GM12892 (cell line): ENCODE results near the gene SCAMP2.

ENCODE experiments used
- POLR2A ChIP-seq: IDR thresholded peaks from 2 replicates; pipeline ENCODE4 v1.6.1; 2011; ENCODE audit warnings: low read depth, low read length, control low read depth
- POLR2AphosphoS5 ChIP-seq: IDR thresholded peaks from 2 replicates; pipeline ENCODE4 v1.6.1; 2011; ENCODE audit warnings: low read depth, low read length, control low read depth
- TAF1 ChIP-seq: IDR thresholded peaks from 2 replicates; pipeline ENCODE4 v1.6.1; 2011; ENCODE audit warnings: low read depth, mild to moderate bottlenecking, control low read depth, low read length, borderline replicate concordance

DNA sequence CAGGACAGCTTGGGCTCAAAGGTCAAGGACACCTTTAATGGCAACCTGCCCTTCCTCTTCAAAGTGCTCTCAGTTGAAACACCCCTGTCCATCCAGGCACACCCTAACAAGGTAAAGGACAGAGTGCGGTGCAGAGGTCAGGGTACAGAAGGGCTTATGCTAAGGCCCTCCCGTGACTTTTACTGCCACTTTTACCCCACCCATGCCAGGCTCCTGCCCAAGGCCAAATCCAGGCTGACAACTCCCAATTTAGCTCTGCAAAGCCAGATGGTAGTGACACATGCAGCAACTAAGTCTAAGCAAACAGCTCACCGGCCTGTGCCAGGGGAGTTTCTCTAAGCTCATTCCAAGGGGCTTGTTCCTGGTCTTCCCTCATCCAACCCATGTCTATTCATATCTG is 18.3 kb upstream of the SCAMP2 start:
- TF ChIP-seq POLR2A (no peak), TAF1 (no peak), POLR2AphosphoS5 (no peak)
